Measurements from ENCODE around the gene SPATC1L.

The SPATC1L gene

GRCh38 chr21:46122758-46123683 is 61.2 kb downstream of the SPATC1L start:
- DNase-seq, result no peak

- DNase-seq, result no peak
Observed at GRCh38 chr21:46122237-46122671, 62.0 kb downstream of the SPATC1L start.

- no peak for DNase-seq
Observed at GRCh38 chr21:46121286-46122221, 62.7 kb downstream of the SPATC1L start.

GRCh38 chr21:46120301-46121285 is 63.7 kb downstream of the SPATC1L start:
- no peak for DNase-seq

GRCh38 chr21:46119637-46120271 is 64.5 kb downstream of the SPATC1L start:
- no peak for DNase-seq

GRCh38 chr21:46119144-46119636 is 65.1 kb downstream of the SPATC1L start:
- DNase-seq, result no peak

- DNase-seq, result no peak
Observed at GRCh38 chr21:46118316-46119143, 65.7 kb downstream of the SPATC1L start.

- no peak for DNase-seq
Observed at GRCh38 chr21:46117586-46118315, 66.5 kb downstream of the SPATC1L start.

GRCh38 chr21:46116776-46117585 is 67.3 kb downstream of the SPATC1L start:
- no peak for DNase-seq

GRCh38 chr21:46116189-46116775 is 68.0 kb downstream of the SPATC1L start:
- no peak for DNase-seq

- DNase-seq, result no peak
Observed at GRCh38 chr21:46115441-46116188, 68.6 kb downstream of the SPATC1L start.

- DNase-seq, result no peak
Observed at GRCh38 chr21:46114963-46115362, 69.3 kb downstream of the SPATC1L start.

- no peak for DNase-seq
Observed at GRCh38 chr21:46113497-46114176, 70.6 kb downstream of the SPATC1L start.

GRCh38 chr21:46112725-46113215 is 71.5 kb downstream of the SPATC1L start:
- no peak for DNase-seq
